Breast epithelium (tissue), 4 donors: ENCODE results near the gene KRTAP5-7. TPM values are rescaled to one million over a fixed set of nuclear protein-coding genes. Genes with fewer than 3 reads are reported as not detected.
"Not testable (repeated sequence)": the region's sequence is repeated elsewhere in the genome, so short reads cannot be mapped to it uniquely, and the experiment has no call there.

ENCODE experiments used
- DNase-seq, 2 donors: peaks; one replicate each; pipeline ENCODE4 v3.0.0-alpha.2; 2019; ENCODE audit warnings: low spot score in 2 of 2
- H3K27ac ChIP-seq, 2 donors: fragments of 200-600 bp; sonication (generic) in 1 of 2; one replicate each; pipeline ENCODE4 v1.5.1; 2016 to 2019; ENCODE audit warnings: mild to moderate bottlenecking in 1 of 2
- H3K27me3 ChIP-seq, 2 donors: fragments of 200-600 bp; sonication (generic) in 1 of 2; one replicate each; pipeline versions ENCODE4 v1.5.1 to v1.6.0; 2017 to 2019; ENCODE audit warnings: control low read depth in 1 of 2, mild to moderate bottlenecking in 1 of 2
- H3K36me3 ChIP-seq: fragments of 200-600 bp; one replicate; pipeline ENCODE4 v1.5.1; 2019
- H3K4me1 ChIP-seq, 2 donors: fragments of 200-600 bp; sonication (generic); one replicate each; pipeline ENCODE4 v1.5.1; 2016 to 2019; ENCODE audit warnings: control low read depth in 1 of 2
- H3K4me3 ChIP-seq, 3 donors: fragments of 200-600 bp; sonication (generic); 1 replicate in 2 of 3; 2 replicates in 1 of 3; pipeline ENCODE4 v1.5.1; 2016 to 2019; ENCODE audit warnings: mild to moderate bottlenecking in 3 of 3, moderate library complexity in 2 of 3
- H3K9me3 ChIP-seq, 2 donors: fragments of 200-600 bp; sonication (generic) in 1 of 2; one replicate each; pipeline ENCODE4 v1.5.1; 2016 to 2019; ENCODE audit warnings: control low read depth in 1 of 2
- CTCF ChIP-seq, 3 donors: fragments of 450-650 bp; IDR thresholded peaks; one replicate each; pipeline ENCODE4 v1.5.1; 2016 to 2017; ENCODE audit warnings: antibody characterized with exemption in 3 of 3, mild to moderate bottlenecking in 3 of 3, moderate library complexity in 3 of 3
- POLR2A ChIP-seq: fragments of 450-650 bp; IDR thresholded peaks from one replicate; pipeline ENCODE4 v1.6.1; 2016; ENCODE audit warnings: antibody characterized with exemption, mild to moderate bottlenecking, moderate library complexity
- POLR2AphosphoS5 ChIP-seq, 3 donors: sonication (generic); formaldehyde crosslinking; IDR thresholded peaks; one replicate each; pipeline ENCODE4 v1.6.1; 2017; ENCODE audit warnings: antibody characterized with exemption in 3 of 3
- intact Hi-C: fragments of 100-400 bp; cut with DNase I; formaldehyde crosslinking; loops from one replicate; pipeline ENCODE4 v1.15.1; 2023; ENCODE audit warnings: low total_unique reads
- total RNA-seq, 3 donors: library from RNA; depleted of rRNA; stranded (reverse); fragments of >200 nt; gene quantifications; one replicate each; pipeline ENCODE4 v1.1.0, GENCODE V29; 2016

Gene KRTAP5-7
- total RNA-seq, 3 donors from 2014 or later, result 0.16 TPM; not detected in 2

GRCh38 chr11:71574418-71574817, 47.4 kb downstream of the KRTAP5-7 start:
- DNase-seq, result no peak
- no peak overlapping the region for H3K4me3 ChIP-seq
- H3K27ac ChIP-seq, result no peak overlapping the region
- H3K4me1 ChIP-seq, result no peaks in the 10 kb centered on the region
- intact Hi-C loops, result no loop called here
- no peaks in the 10 kb centered on the region for H3K36me3 ChIP-seq
- TF ChIP-seq CTCF (IDR thresholded peaks at IDR 0.05) (no peak), POLR2AphosphoS5 (IDR thresholded peaks at IDR 0.05) (no peak), POLR2A (no peak)
- H3K27me3 ChIP-seq, result no peaks in the 10 kb centered on the region
- H3K9me3 ChIP-seq, result no peaks in the 10 kb centered on the region

- H3K9me3 ChIP-seq, result no peaks in the 10 kb centered on the region
- no peak overlapping the region for H3K4me3 ChIP-seq
- no peak for DNase-seq
- H3K27ac ChIP-seq, result no peak overlapping the region
- H3K4me1 ChIP-seq, result no peaks in the 10 kb centered on the region
- TF ChIP-seq POLR2AphosphoS5 (IDR thresholded peaks at IDR 0.05), result no peak
- TF ChIP-seq POLR2A, result no peak
- no peaks in the 10 kb centered on the region for H3K36me3 ChIP-seq
- no peaks in the 10 kb centered on the region for H3K27me3 ChIP-seq
- intact Hi-C loops, result no loop called here
These were observed 48.8 kb downstream of the KRTAP5-7 start for GRCh38 chr11:71575723-71576424.

- DNase-seq, intact Hi-C loops, H3K36me3 ChIP-seq, H3K9me3 ChIP-seq, H3K4me1 ChIP-seq, H3K27ac ChIP-seq, H3K27me3 ChIP-seq, H3K4me3 ChIP-seq: not testable (repeated sequence)
These were observed 49.8 kb downstream of the KRTAP5-7 start for GRCh38 chr11:71576688-71577465.

GRCh38 chr11:71577469-71578004, 50.5 kb downstream of the KRTAP5-7 start:
- intact Hi-C loops, result no loop called here
- H3K9me3 ChIP-seq, result no peaks in the 10 kb centered on the region
- H3K27ac ChIP-seq, result no peak overlapping the region
- H3K36me3 ChIP-seq, result no peaks in the 10 kb centered on the region
- no peaks in the 10 kb centered on the region for H3K27me3 ChIP-seq
- TF ChIP-seq POLR2A (no peak), POLR2AphosphoS5 (IDR thresholded peaks at IDR 0.05) (no peak), CTCF (IDR thresholded peaks at IDR 0.05) (no peak)
- no peak for DNase-seq
- H3K4me3 ChIP-seq, result no peak overlapping the region
- H3K4me1 ChIP-seq, result no peaks in the 10 kb centered on the region

Other genes with a start within 250 kb of the KRTAP5-7 start
- gene DHCR7, start 78.9 kb upstream of the KRTAP5-7 start, total RNA-seq, result 10 to 100 TPM; 14.7 to 31.7 (median 25.2) TPM
- 10 to 100 TPM; 58.6 to 83.6 (median 70.5) TPM for gene NADSYN1, start 74.1 kb upstream of the KRTAP5-7 start, total RNA-seq
- gene KRTAP5-8, start 10.8 kb downstream of the KRTAP5-7 start, total RNA-seq, result under 1 TPM in 1 of 3 donors, not detected in 2; 0.32 TPM
- gene KRTAP5-9, start 21.2 kb downstream of the KRTAP5-7 start, total RNA-seq, result under 1 TPM in 1 of 3 donors, not detected in 2; 0.32 TPM
- gene KRTAP5-10, start 38.3 kb downstream of the KRTAP5-7 start, total RNA-seq, result not detected
- gene KRTAP5-11, start 55.6 kb downstream of the KRTAP5-7 start, total RNA-seq, result not detected